Measurements from ENCODE around the gene ITGB7. TPM values are rescaled to one million over a fixed set of nuclear protein-coding genes. Genes with fewer than 3 reads are reported as not detected.

Gene ITGB7
- total RNA-seq (1 to 10 TPM in 2 of 4 donors, under 1 TPM in 2; 0.40 to 1.6 (median 0.94) TPM), polyA plus RNA-seq (under 1 TPM; 0.19 to 0.73 (median 0.35) TPM)
- long read RNA-seq, donor 1, result 0 reads
- long read RNA-seq, donor 2, partial matches to known transcripts, result 1 of 2 reads
- long read RNA-seq, donor 2, other reads (novel, unspliced or antisense), result 0 of 2 reads

GRCh38 chr12:53207042-53207441, at the start of gene ITGB7:
ITGB7 (minus strand) TSS chr12:53207251; CDS start chr12:53200443, 6,808 bp downstream.
- Histone ChIP-seq H3K4me3 (no peak within 1 kb of the TSS), H3K4me1 (no peaks in the 10 kb centered on the region), H3K9me3 (no peaks in the 10 kb centered on the region), H3K36me3 (ENCODE audit: insufficient read depth in 1 of 2, low read depth in 1 of 2) (peaks cover 0 to 21% of the 10 kb centered on the region in 2 donors), H3K27me3 (ENCODE audit: insufficient read depth in 3 of 3, low read length in 2 of 3) (no peaks in the 10 kb centered on the region), H3K27ac (no peak within 1 kb of the TSS)
- ATAC-seq, result no peak
- DNase-seq, result no peak
- WGBS, 3 donors, result 58 to 61% (median 60%) methylated on average over 5 of the region's 5 CpGs
- intact Hi-C loops (cut with DNase I), result no loop called here
- no peak for TF ChIP-seq CTCF (IDR thresholded peaks at IDR 0.05)

GRCh38 chr12:53255996-53256395, 48.9 kb upstream of the ITGB7 start:
- no peak overlapping the region for H3K27ac ChIP-seq
- intact Hi-C loops (cut with DNase I), result no loop called here
- DNase-seq (no peak), ATAC-seq (no peak)
- no peaks in the 10 kb centered on the region for H3K9me3 ChIP-seq
- H3K27me3 ChIP-seq (ENCODE audit: insufficient read depth in 3 of 3, low read length in 2 of 3), result no peaks in the 10 kb centered on the region
- H3K4me1 ChIP-seq, result peaks cover 15% of the 10 kb centered on the region
- H3K4me3 ChIP-seq, result no peak overlapping the region
- peaks cover 0 to 24% of the 10 kb centered on the region in 2 donors for H3K36me3 ChIP-seq (ENCODE audit: insufficient read depth in 1 of 2, low read depth in 1 of 2)
- WGBS, 3 donors, result 80 to 88% (median 86%) methylated on average over 3 of the region's 3 CpGs
- TF ChIP-seq CTCF (IDR thresholded peaks at IDR 0.05), result no peak

GRCh38 chr12:53254816-53255545, 47.9 kb upstream of the ITGB7 start:
- Histone ChIP-seq H3K27me3 (ENCODE audit: insufficient read depth in 3 of 3, low read length in 2 of 3) (no peaks in the 10 kb centered on the region), H3K9me3 (no peaks in the 10 kb centered on the region), H3K36me3 (ENCODE audit: insufficient read depth in 1 of 2, low read depth in 1 of 2) (peaks cover 0 to 24% of the 10 kb centered on the region in 2 donors), H3K4me3 (no peak overlapping the region), H3K27ac (no peak overlapping the region), H3K4me1 (peaks cover 18% of the 10 kb centered on the region)
- TF ChIP-seq CTCF (IDR thresholded peaks at IDR 0.05), result no peak
- 79 to 88% (median 81%) methylated on average over 1 of the region's 1 CpG for WGBS, 3 donors
- ATAC-seq, result no peak
- peak in 1 of 2 donors; percentile 19 for DNase-seq
- intact Hi-C loops (cut with DNase I), result loop anchor here in 1 of 2 donors (5.0 kb wide), 1 partner anchor 37 kb away; no protein-coding TSS in a partner anchor

GRCh38 chr12:53253298-53253697, 46.2 kb upstream of the ITGB7 start:
- TF ChIP-seq CTCF (IDR thresholded peaks at IDR 0.05), result no peak
- Histone ChIP-seq H3K27me3 (ENCODE audit: insufficient read depth in 3 of 3, low read length in 2 of 3) (no peaks in the 10 kb centered on the region), H3K9me3 (no peaks in the 10 kb centered on the region), H3K27ac (peak overlapping the region; percentile 87), H3K4me1 (peaks cover 18% of the 10 kb centered on the region), H3K4me3 (peak overlapping the region; percentile 84), H3K36me3 (ENCODE audit: insufficient read depth in 1 of 2, low read depth in 1 of 2) (peaks cover 0 to 24% of the 10 kb centered on the region in 2 donors)
- intact Hi-C loops (cut with DNase I), result loop anchor here in 1 of 2 donors (2.0 to 5.0 kb wide), 2 partner anchors 32 to 39 kb away; no protein-coding TSS in a partner anchor
- 68 to 74% (median 69%) methylated on average over 13 of the region's 13 CpGs for WGBS, 3 donors
- peak in 1 of 2 donors; percentile 21 for DNase-seq
- ATAC-seq, result no peak

Data from psoas muscle (tissue), 8 donors.